Skeletal muscle tissue (tissue), 4 donors: Measurements from ENCODE around the gene CYTH1. TPM values are rescaled to one million over a fixed set of nuclear protein-coding genes. Genes with fewer than 3 reads are reported as not detected.

Source experiments
- H3K27ac ChIP-seq: one replicate; pipeline ENCODE4 v1.7.0; 2013; ENCODE audit warnings: mild to moderate bottlenecking, low read depth, low read length, inconsistent platforms
- H3K27me3 ChIP-seq, 3 donors: one replicate each; pipeline ENCODE4 v1.7.0; 2013; ENCODE audit warnings: low read length in 3 of 3; ENCODE audit not compliant: control insufficient read depth in 3 of 3, insufficient read depth in 3 of 3
- H3K36me3 ChIP-seq, 3 donors: one replicate each; pipeline ENCODE4 v1.7.0; 2013; ENCODE audit warnings: low read length in 3 of 3; ENCODE audit not compliant: control insufficient read depth in 3 of 3, insufficient read depth in 3 of 3
- H3K4me1 ChIP-seq, 3 donors: one replicate each; pipeline ENCODE4 v1.7.0; 2013; ENCODE audit warnings: low read length in 3 of 3, mild to moderate bottlenecking in 3 of 3; ENCODE audit not compliant: control insufficient read depth in 3 of 3, insufficient read depth in 3 of 3
- H3K4me3 ChIP-seq, 3 donors: one replicate each; pipeline ENCODE4 v1.7.0; 2013; ENCODE audit warnings: low read length in 3 of 3
- H3K9ac ChIP-seq, 3 donors: one replicate each; pipeline ENCODE4 v1.7.0; 2013; ENCODE audit warnings: low read length in 3 of 3, mild to moderate bottlenecking in 3 of 3, moderate library complexity in 2 of 3, low read depth in 1 of 3
- H3K9me3 ChIP-seq, 3 donors: one replicate each; pipeline ENCODE4 v1.7.0; 2013; ENCODE audit warnings: low read length in 3 of 3; ENCODE audit not compliant: control insufficient read depth in 3 of 3
- total RNA-seq: library from RNA; depleted of rRNA; stranded (reverse); fragments of >200 nt; gene quantifications from one replicate; pipeline ENCODE4 v1.2.3, GENCODE V29; 2014
- donor health status: Osteomylitis.

Gene CYTH1
- total RNA-seq, 1 donor from 2014 or later: 17.7 TPM

DNA sequence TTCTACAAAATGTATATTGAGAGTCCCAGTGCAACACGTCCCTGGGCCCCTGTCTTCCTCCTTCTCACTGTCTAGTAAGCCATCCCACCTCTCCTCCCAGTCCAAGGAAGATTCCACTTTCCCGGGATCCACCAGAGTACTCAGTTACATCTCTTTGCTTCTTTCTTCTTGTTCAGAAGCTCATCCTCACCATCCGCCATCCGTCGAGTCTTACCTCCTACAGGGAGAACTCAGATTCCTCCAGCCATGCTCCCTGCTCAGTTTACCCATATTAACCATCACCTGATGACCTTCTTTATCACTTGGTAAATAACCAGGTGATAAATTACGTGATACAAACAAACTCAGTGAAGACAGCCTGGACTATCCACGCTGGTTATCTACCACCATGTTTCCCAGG is 57.1 kb downstream of the CYTH1 start:
- no peak overlapping the region for H3K4me3 ChIP-seq
- H3K9ac ChIP-seq: no peak overlapping the region
- H3K27ac ChIP-seq: peak overlapping the region; percentile 5
- no peaks in the 10 kb centered on the region for H3K27me3 ChIP-seq
- no peaks in the 10 kb centered on the region for H3K9me3 ChIP-seq
- peaks cover 0 to 2% (median 0%) of the 10 kb centered on the region in 3 donors for H3K36me3 ChIP-seq
- H3K4me1 ChIP-seq: peaks cover 56 to 67% (median 65%) of the 10 kb centered on the region in 3 donors

- no peaks in the 10 kb centered on the region for H3K27me3 ChIP-seq
- H3K9me3 ChIP-seq: no peaks in the 10 kb centered on the region
- H3K4me1 ChIP-seq: peaks cover 54 to 69% (median 63%) of the 10 kb centered on the region in 3 donors
- H3K27ac ChIP-seq: peak overlapping the region; percentile 5
- peak overlapping the region in 2 of 3 donors; percentile 56 to 84 for H3K9ac ChIP-seq
- H3K36me3 ChIP-seq: peaks cover 0 to 2% (median 0%) of the 10 kb centered on the region in 3 donors
- H3K4me3 ChIP-seq: peak overlapping the region in 1 of 3 donors; percentile 52
Observed at GRCh38 chr17:78724544-78724943, 57.5 kb downstream of the CYTH1 start.

DNA sequence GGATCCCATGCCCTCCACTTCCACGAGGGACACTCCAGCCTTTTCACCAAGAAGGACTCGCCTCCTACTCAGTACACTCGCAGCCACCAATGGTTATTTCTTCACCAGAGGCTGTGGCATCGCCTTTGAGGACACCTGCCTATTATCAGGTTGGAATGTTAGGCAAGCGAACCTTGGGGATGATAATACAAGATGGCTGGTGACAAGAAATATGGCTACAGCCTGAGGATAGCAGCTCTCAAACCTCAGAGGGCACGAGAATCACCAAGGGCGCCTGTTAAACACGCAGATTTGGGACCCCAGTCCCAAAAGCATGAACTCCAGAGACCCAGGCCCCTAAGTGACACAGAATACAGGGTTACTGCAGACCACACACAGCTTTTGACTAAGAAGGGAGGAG is 58.1 kb downstream of the CYTH1 start:
- peak overlapping the region in 2 of 3 donors; percentile 56 to 84 for H3K9ac ChIP-seq
- no peaks in the 10 kb centered on the region for H3K9me3 ChIP-seq
- H3K4me1 ChIP-seq: peaks cover 53 to 74% (median 60%) of the 10 kb centered on the region in 3 donors
- H3K4me3 ChIP-seq: peak overlapping the region in 2 of 3 donors; percentile 53 to 79
- no peak overlapping the region for H3K27ac ChIP-seq
- no peaks in the 10 kb centered on the region for H3K27me3 ChIP-seq
- H3K36me3 ChIP-seq: peaks cover 0 to 2% (median 0%) of the 10 kb centered on the region in 3 donors

- H3K36me3 ChIP-seq: peaks cover 0 to 2% (median 0%) of the 10 kb centered on the region in 3 donors
- peak overlapping the region; percentile 56 to 84 (median 69) for H3K9ac ChIP-seq
- peaks cover 60 to 81% (median 65%) of the 10 kb centered on the region in 3 donors for H3K4me1 ChIP-seq
- H3K27me3 ChIP-seq: no peaks in the 10 kb centered on the region
- H3K9me3 ChIP-seq: no peaks in the 10 kb centered on the region
- H3K4me3 ChIP-seq: peak overlapping the region; percentile 53 to 79 (median 69)
- H3K27ac ChIP-seq: peak overlapping the region; percentile 9
Observed at GRCh38 chr17:78723001-78723796, 58.9 kb downstream of the CYTH1 start.

GRCh38 chr17:78722246-78722761 is 59.8 kb downstream of the CYTH1 start:
- Histone ChIP-seq H3K36me3 (peaks cover 0 to 2% (median 0%) of the 10 kb centered on the region in 3 donors), H3K9ac (peak overlapping the region in 2 of 3 donors; percentile 56 to 84), H3K9me3 (no peaks in the 10 kb centered on the region), H3K27me3 (no peaks in the 10 kb centered on the region), H3K4me1 (peaks cover 63 to 84% (median 65%) of the 10 kb centered on the region in 3 donors), H3K4me3 (peak overlapping the region; percentile 53 to 79 (median 69)), H3K27ac (peak overlapping the region; percentile 9)

DNA sequence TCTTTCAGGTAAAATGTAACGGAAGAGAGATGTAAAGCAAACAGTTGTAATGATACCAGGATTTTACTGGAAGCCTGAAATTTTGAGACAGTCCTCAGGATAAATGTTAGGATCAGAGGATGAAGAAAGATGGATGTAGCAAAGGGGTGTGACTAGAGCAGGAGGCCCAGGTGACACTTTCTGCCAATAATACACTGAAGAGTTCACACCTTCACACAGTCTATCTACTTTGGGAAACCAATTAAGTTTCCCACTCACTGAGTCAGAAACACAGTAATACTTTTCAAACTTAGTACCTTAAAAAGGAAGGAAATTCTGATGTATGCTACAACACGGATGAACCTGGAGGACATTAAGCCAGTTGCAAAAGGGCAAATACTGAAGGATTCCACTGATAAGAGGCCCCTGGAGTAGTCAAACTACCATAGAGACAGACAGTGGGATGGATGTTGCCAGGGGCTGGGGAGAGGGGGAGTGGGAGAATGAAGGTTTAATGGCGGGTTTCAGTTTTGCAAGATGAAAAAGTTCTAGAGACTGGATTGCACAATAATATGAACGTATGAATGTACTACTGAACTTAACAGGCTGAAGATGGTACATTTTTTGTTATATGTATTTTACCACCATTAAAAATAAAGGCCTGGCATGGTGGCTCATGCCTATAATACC is 62.3 kb downstream of the CYTH1 start:
- H3K9me3 ChIP-seq: no peaks in the 10 kb centered on the region
- peaks cover 63 to 80% (median 70%) of the 10 kb centered on the region in 3 donors for H3K4me1 ChIP-seq
- no peak overlapping the region for H3K9ac ChIP-seq
- no peaks in the 10 kb centered on the region for H3K36me3 ChIP-seq
- H3K27ac ChIP-seq: no peak overlapping the region
- H3K4me3 ChIP-seq: no peak overlapping the region
- no peaks in the 10 kb centered on the region for H3K27me3 ChIP-seq

DNA sequence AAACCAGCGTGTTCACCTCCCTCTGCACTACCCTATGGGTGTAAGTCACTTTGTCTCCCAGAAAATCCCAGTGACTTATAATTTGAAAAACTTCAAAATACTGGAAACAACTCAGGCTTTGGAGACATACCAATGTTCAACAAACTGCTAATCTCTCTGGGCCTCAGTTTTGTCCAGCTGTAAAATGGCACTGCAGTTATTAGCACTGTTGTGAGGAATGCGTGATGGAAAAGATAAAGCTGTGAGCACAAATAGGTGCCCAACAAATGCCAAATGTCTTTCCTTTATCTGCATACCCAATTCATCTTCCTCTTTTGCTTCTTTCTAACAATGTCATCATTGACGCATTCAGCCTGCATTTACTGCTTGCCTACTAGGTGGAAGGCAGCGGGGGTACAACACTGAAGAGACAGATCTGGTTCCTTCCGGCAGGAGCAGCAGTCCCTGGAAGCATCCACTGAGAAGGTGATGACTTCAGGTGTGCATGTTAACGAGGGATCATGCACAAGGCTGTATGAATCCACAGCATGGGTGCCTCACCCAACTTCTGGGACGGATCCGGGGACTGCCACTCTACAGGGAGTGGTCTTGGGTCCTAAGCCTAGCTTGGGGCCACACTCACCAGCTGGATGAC is 63.4 kb downstream of the CYTH1 start:
- Histone ChIP-seq H3K9ac (no peak overlapping the region), H3K27ac (no peak overlapping the region), H3K27me3 (no peaks in the 10 kb centered on the region), H3K4me1 (peaks cover 56 to 73% (median 59%) of the 10 kb centered on the region in 3 donors), H3K4me3 (no peak overlapping the region), H3K9me3 (no peaks in the 10 kb centered on the region), H3K36me3 (no peaks in the 10 kb centered on the region)

GRCh38 chr17:78717431-78717980 is 64.6 kb downstream of the CYTH1 start:
- Histone ChIP-seq H3K9ac (peak overlapping the region; percentile 79 to 82 (median 80)), H3K4me1 (peaks cover 45 to 61% (median 47%) of the 10 kb centered on the region in 3 donors), H3K36me3 (no peaks in the 10 kb centered on the region), H3K4me3 (peak overlapping the region; percentile 75 to 89 (median 78)), H3K27ac (peak overlapping the region; percentile 42), H3K9me3 (no peaks in the 10 kb centered on the region), H3K27me3 (no peaks in the 10 kb centered on the region)

DNA sequence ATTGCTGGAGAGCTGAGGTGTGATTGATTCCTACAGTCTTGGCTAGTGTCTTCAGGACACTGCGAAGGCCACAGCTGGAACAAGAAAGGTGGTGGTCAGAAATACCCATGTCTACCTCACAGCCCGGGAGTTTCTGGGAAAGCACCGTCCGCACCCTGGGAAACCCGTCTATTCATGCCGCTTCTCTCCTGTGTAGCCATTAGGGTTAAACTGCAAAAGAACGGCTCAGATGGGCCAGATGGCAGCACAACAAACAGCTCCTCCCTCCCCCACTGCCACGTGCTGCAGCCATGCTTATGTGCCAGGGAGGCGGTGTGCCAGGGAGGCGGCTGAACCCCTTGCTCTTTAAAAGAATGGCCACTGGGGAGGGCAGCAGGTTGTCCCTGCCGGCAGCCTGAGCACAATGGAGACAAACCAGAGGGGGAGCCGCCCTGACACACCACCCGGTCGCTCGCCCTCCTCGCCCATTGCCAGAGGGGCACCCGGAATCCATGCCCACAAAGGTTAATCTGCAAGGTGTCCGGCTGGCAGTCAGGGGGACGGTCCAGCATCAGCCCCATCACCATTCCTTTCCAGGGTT is 65.2 kb downstream of the CYTH1 start:
- no peaks in the 10 kb centered on the region for H3K9me3 ChIP-seq
- H3K27ac ChIP-seq: peak overlapping the region; percentile 42
- H3K4me3 ChIP-seq: peak overlapping the region; percentile 75 to 89 (median 78)
- peak overlapping the region; percentile 79 to 82 (median 80) for H3K9ac ChIP-seq
- peaks cover 38 to 56% (median 41%) of the 10 kb centered on the region in 3 donors for H3K4me1 ChIP-seq
- H3K36me3 ChIP-seq: no peaks in the 10 kb centered on the region
- no peaks in the 10 kb centered on the region for H3K27me3 ChIP-seq
